Measurements from ENCODE around the gene APCDD1.

The APCDD1 gene

DNA sequence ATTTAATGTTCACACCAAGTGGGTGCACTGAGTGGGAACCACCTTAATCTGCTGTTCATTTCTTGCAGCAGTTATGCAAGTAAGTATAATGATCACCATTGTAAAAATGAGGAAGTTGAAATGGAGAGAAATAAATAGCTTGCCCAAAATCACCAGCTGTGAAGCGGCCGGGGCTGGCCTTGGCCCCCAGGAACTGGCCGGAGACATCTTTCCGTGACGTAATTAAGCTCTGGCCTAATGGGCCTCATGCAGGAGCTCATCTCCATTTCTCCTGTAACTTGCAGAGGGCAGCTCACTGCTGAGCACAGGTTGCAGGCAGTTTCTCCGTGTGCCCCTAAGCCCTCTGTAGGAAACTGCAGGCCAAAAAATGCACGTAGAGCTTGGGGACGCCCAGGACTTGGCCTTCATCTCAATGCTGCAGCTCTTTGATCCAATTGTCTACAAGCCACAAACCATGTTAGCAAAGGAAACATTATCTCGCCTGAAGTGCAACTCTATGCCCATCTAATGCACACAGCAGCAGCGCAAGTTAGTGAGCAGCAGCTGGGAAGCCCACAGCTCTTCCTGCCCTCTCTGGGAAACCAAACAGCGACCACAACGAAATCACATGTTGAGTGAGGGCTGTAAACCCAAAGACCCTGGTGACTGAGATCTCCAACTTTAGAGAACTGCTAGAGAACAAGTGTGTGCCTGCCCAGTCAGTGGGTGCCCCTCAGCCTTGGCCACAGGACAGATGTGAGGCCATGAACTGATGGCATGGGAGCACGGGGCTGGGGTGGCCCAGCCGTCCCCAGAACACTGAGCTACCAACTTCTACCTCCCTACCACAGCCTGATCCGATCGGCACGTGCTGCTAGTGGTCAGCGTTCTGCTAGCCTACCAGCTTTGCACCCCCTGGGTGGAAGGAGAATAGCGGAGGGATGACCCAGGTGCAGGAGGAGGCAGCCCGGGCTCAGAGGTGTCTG, 28.8 kb downstream of the APCDD1 start:
- no peak overlapping the region for H3K4me3 ChIP-seq (ENCODE audit: low read depth, low read length)
- no peak for DNase-seq (ENCODE audit: low read depth, low spot score)
- in situ Hi-C loops (cut with HindIII; ENCODE audit: low sequenced_read_pairs), result no loop called here
- TF ChIP-seq, protein P1, sequence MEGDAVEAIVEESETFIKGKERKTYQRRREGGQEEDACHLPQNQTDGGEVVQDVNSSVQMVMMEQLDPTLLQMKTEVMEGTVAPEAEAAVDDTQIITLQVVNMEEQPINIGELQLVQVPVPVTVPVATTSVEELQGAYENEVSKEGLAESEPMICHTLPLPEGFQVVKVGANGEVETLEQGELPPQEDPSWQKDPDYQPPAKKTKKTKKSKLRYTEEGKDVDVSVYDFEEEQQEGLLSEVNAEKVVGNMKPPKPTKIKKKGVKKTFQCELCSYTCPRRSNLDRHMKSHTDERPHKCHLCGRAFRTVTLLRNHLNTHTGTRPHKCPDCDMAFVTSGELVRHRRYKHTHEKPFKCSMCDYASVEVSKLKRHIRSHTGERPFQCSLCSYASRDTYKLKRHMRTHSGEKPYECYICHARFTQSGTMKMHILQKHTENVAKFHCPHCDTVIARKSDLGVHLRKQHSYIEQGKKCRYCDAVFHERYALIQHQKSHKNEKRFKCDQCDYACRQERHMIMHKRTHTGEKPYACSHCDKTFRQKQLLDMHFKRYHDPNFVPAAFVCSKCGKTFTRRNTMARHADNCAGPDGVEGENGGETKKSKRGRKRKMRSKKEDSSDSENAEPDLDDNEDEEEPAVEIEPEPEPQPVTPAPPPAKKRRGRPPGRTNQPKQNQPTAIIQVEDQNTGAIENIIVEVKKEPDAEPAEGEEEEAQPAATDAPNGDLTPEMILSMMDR (IDR thresholded peaks at IDR 0.05; ENCODE audit: low read depth, low read length), result no peak

DNA sequence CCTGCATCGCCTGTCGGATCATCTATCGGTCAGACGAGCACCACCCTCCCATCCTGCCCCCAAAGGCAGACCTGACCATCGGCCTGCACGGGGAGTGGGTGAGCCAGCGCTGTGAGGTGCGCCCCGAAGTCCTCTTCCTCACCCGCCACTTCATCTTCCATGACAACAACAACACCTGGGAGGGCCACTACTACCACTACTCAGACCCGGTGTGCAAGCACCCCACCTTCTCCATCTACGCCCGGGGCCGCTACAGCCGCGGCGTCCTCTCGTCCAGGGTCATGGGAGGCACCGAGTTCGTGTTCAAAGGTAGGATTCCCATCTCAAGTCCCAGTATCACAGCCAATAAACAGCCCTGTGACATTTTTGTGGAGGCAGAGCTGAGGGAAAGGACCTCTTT, 31.0 kb downstream of the APCDD1 start:
- no peak for DNase-seq (ENCODE audit: low read depth, low spot score)
- H3K4me3 ChIP-seq (ENCODE audit: low read depth, low read length), result no peak overlapping the region
- in situ Hi-C loops (cut with HindIII; ENCODE audit: low sequenced_read_pairs), result no loop called here
- TF ChIP-seq, protein P1 (IDR thresholded peaks at IDR 0.05; ENCODE audit: low read depth, low read length), result no peak

DNA sequence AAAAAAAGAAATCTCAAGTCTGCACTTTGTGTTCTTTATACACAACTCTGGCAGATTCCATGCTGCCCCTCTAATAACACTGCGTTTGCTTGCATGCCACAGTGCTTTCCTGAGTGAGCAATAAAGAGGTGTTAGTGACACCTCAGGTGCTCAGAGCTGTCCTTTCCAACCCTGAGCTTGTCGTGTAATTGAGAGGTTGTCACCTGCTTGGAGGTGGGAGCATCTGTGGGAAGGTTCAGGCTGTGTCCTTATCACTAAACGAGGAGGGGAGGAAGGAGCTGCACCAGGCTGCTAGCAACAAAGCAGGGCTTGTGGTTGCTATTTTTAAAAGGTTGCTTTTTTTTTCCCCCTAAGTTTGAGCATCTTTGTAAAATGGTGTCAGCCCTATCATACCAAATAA, 31.9 kb downstream of the APCDD1 start:
- DNase-seq (ENCODE audit: low read depth, low spot score), result no peak
- H3K4me3 ChIP-seq (ENCODE audit: low read depth, low read length), result no peak overlapping the region
- in situ Hi-C loops (cut with HindIII; ENCODE audit: low sequenced_read_pairs), result no loop called here
- TF ChIP-seq, protein P1 (IDR thresholded peaks at IDR 0.05; ENCODE audit: low read depth, low read length), result no peak

DNA sequence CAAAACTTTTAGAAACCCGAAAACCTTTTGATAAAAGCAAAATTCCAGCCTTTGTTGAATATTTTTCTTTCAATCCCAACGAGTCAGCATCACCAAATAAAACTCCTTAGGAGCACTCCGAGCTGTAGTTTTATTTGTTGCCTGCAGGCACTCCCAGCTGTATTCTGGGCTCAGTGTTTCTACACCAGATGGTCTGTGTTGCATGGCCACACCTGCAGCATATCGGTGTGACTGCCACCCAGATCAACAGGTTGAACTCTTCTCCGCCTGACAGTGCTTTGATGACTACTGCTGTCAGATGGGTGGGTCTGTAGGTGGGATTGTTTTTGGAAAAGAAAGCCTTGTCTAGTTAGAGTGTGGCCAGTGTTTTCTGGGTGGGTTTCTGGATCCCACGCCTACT, 32.7 kb downstream of the APCDD1 start:
- TF ChIP-seq, protein P1 (IDR thresholded peaks at IDR 0.05; ENCODE audit: low read depth, low read length), result no peak
- in situ Hi-C loops (cut with HindIII; ENCODE audit: low sequenced_read_pairs), result no loop called here
- DNase-seq (ENCODE audit: low read depth, low spot score), result no peak

DNA sequence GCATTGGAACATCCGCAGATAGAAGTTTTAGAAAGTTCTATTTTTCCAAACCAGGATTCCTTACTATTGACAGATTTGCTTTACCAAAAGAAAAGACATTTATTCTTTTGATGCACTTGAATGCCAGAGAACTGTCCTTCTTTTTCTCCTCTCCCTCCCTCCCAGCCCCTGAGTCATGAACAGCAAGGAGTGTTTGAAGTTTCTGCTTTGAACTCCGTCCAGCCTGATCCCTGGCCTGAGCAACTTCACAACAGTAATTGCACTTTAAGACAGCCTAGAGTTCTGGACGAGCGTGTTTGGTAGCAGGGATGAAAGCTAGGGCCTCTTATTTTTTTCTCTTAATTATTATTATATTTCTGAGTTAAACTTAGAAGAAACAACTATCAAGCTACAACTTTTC, 33.6 kb downstream of the APCDD1 start:
- no peak overlapping the region for H3K4me3 ChIP-seq (ENCODE audit: low read depth, low read length)
- TF ChIP-seq, protein P1 (IDR thresholded peaks at IDR 0.05; ENCODE audit: low read depth, low read length), result no peak
- in situ Hi-C loops (cut with HindIII; ENCODE audit: low sequenced_read_pairs), result no loop called here
- DNase-seq (ENCODE audit: low read depth, low spot score), result peak; percentile 38

More for the DNA sequence above, 32.7 kb downstream of the APCDD1 start:
- no peak overlapping the region for H3K4me3 ChIP-seq (ENCODE audit: low read depth, low read length)

DNA sequence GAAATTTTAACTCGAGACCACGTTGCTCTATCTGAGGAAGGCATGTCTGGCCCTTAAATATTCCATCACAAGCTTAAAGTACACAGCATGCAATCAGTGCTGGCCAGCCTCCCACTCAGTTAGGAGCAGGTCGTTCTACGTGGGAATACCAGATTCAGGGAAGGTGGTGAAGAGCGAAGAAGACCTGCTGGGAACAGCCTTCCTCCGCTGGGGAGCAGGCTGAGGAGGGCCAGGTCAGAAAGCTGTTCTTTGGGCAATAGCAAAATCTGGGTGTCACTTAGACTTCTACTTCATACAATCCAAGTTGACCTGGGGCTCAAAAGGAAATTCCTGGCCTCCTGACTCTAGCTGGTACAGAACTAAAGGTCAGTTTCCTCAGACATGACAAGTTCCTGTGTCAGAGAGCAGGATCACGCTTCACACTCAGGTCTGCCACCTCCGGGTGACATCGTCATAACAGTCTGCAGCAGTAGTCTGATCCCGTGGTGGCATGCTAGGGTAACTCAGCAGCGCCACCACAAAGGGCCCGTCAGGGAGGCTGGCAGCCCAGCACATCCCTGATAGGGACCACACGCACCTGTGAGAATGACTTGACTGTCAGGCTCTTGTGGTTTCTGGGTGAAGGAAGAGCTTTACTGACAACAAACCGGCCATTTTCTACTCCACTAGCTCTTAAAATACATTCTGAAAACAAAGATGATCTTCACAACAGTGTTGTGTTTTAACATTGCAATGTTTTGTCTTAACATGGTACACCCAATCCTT, 36.1 kb downstream of the APCDD1 start:
- no peak overlapping the region for H3K4me3 ChIP-seq (ENCODE audit: low read depth, low read length)
- in situ Hi-C loops (cut with HindIII; ENCODE audit: low sequenced_read_pairs), result no loop called here
- no peak for DNase-seq (ENCODE audit: low read depth, low spot score)
- TF ChIP-seq, protein P1 (IDR thresholded peaks at IDR 0.05; ENCODE audit: low read depth, low read length), result no peak

All from astrocyte of the spinal cord (primary cell).